ENCODE results near the gene FAT2. TPM values are rescaled to one million over a fixed set of nuclear protein-coding genes. Genes with fewer than 3 reads are reported as not detected.

FAT2 gene
- polyA plus RNA-seq (2012; ENCODE audit: insufficient read depth, insufficient read length): not detected

- no peak for DNase-seq (ENCODE audit: low read depth, low spot score)
- H3K4me3 ChIP-seq (ENCODE audit: low read length): no peak within 1 kb of the TSS
These were observed at the start of gene FAT2 for GRCh38 chr5:151591144-151591819. TSS of gene FAT2 (minus strand) at chr5:151591331. CDS start at chr5:151568931, 22,400 bp downstream.

GRCh38 chr5:151638619-151639018 is 47.5 kb upstream of the FAT2 start:
- no peak for DNase-seq (ENCODE audit: low read depth, low spot score)
- H3K4me3 ChIP-seq (ENCODE audit: low read length): no peak overlapping the region

- no peak for DNase-seq (ENCODE audit: low read depth, low spot score)
- H3K4me3 ChIP-seq (ENCODE audit: low read length): no peak overlapping the region
These were observed 46.5 kb upstream of the FAT2 start for GRCh38 chr5:151637676-151638075.

- H3K4me3 ChIP-seq (ENCODE audit: low read length): no peak overlapping the region
- no peak for DNase-seq (ENCODE audit: low read depth, low spot score)
These were observed 42.8 kb upstream of the FAT2 start for GRCh38 chr5:151633892-151634291.

GRCh38 chr5:151632941-151633340 is 41.8 kb upstream of the FAT2 start:
- DNase-seq (ENCODE audit: low read depth, low spot score): no peak
- H3K4me3 ChIP-seq (ENCODE audit: low read length): no peak overlapping the region

- no peak for DNase-seq (ENCODE audit: low read depth, low spot score)
- H3K4me3 ChIP-seq (ENCODE audit: low read length): no peak overlapping the region
These were observed 41.4 kb upstream of the FAT2 start for GRCh38 chr5:151632524-151632923.

- DNase-seq (ENCODE audit: low read depth, low spot score): no peak
These were observed 40.8 kb upstream of the FAT2 start for GRCh38 chr5:151631941-151632340.

GRCh38 chr5:151630088-151630487 is 39.0 kb upstream of the FAT2 start:
- no peak overlapping the region for H3K4me3 ChIP-seq (ENCODE audit: low read length)
- no peak for DNase-seq (ENCODE audit: low read depth, low spot score)

More at GRCh38 chr5:151631941-151632340, 40.8 kb upstream of the FAT2 start:
- H3K4me3 ChIP-seq (ENCODE audit: low read length): no peak overlapping the region

GRCh38 chr5:151628112-151628823 is 37.1 kb upstream of the FAT2 start:
- H3K4me3 ChIP-seq (ENCODE audit: low read length): no peak overlapping the region
- no peak for DNase-seq (ENCODE audit: low read depth, low spot score)

GRCh38 chr5:151627650-151628049 is 36.5 kb upstream of the FAT2 start:
- DNase-seq (ENCODE audit: low read depth, low spot score): no peak

GRCh38 chr5:151625285-151625684 is 34.2 kb upstream of the FAT2 start:
- no peak overlapping the region for H3K4me3 ChIP-seq (ENCODE audit: low read length)
- DNase-seq (ENCODE audit: low read depth, low spot score): no peak

More at GRCh38 chr5:151627650-151628049, 36.5 kb upstream of the FAT2 start:
- no peak overlapping the region for H3K4me3 ChIP-seq (ENCODE audit: low read length)

- DNase-seq (ENCODE audit: low read depth, low spot score): no peak
- H3K4me3 ChIP-seq (ENCODE audit: low read length): no peak overlapping the region
These were observed 33.3 kb upstream of the FAT2 start for GRCh38 chr5:151624476-151624875.

GRCh38 chr5:151622367-151623088 is 31.4 kb upstream of the FAT2 start:
- H3K4me3 ChIP-seq (ENCODE audit: low read length): no peak overlapping the region
- DNase-seq (ENCODE audit: low read depth, low spot score): no peak

GRCh38 chr5:151620461-151620840 is 29.3 kb upstream of the FAT2 start:
- no peak for DNase-seq (ENCODE audit: low read depth, low spot score)
- no peak overlapping the region for H3K4me3 ChIP-seq (ENCODE audit: low read length)

- no peak overlapping the region for H3K4me3 ChIP-seq (ENCODE audit: low read length)
- no peak for DNase-seq (ENCODE audit: low read depth, low spot score)
These were observed 28.8 kb upstream of the FAT2 start for GRCh38 chr5:151619812-151620460.

GRCh38 chr5:151618907-151619306 is 27.8 kb upstream of the FAT2 start:
- DNase-seq (ENCODE audit: low read depth, low spot score): no peak
- H3K4me3 ChIP-seq (ENCODE audit: low read length): no peak overlapping the region

GRCh38 chr5:151617841-151618710 is 26.9 kb upstream of the FAT2 start:
- DNase-seq (ENCODE audit: low read depth, low spot score): no peak
- H3K4me3 ChIP-seq (ENCODE audit: low read length): no peak overlapping the region

- H3K4me3 ChIP-seq (ENCODE audit: low read length): no peak overlapping the region
- no peak for DNase-seq (ENCODE audit: low read depth, low spot score)
These were observed 26.3 kb upstream of the FAT2 start for GRCh38 chr5:151617383-151617840.

- no peak overlapping the region for H3K4me3 ChIP-seq (ENCODE audit: low read length)
- DNase-seq (ENCODE audit: low read depth, low spot score): no peak
These were observed 24.3 kb upstream of the FAT2 start for GRCh38 chr5:151615431-151615830.

Data from Jurkat, Clone E6-1 (cell line).